ENCODE results near the gene AOAH.

AOAH gene

GRCh38 chr7:36667007-36667745 lies 57.1 kb downstream of the AOAH start:
- TF ChIP-seq FOXM1 (IDR thresholded peaks at IDR 0.05; ENCODE audit: borderline replicate concordance, low read depth) (no peak), ZBTB7A (IDR thresholded peaks at IDR 0.05; ENCODE audit: low read depth) (no peak), RAD21 (IDR thresholded peaks at IDR 0.05; ENCODE audit: low read depth) (no peak)

GRCh38 chr7:36663481-36663880 lies 60.8 kb downstream of the AOAH start:
- TF ChIP-seq TEAD4 (IDR thresholded peaks at IDR 0.05): no peak
- no peak for TF ChIP-seq REST (IDR thresholded peaks at IDR 0.05; ENCODE audit: low read depth)
- no peak for TF ChIP-seq RAD21 (IDR thresholded peaks at IDR 0.05; ENCODE audit: low read depth)
- TF ChIP-seq CREB1 (IDR thresholded peaks at IDR 0.05; ENCODE audit: low read depth): no peak
- no peak for TF ChIP-seq FOXM1 (IDR thresholded peaks at IDR 0.05; ENCODE audit: borderline replicate concordance, low read depth)
- no peak for TF ChIP-seq CEBPB (IDR thresholded peaks at IDR 0.05)
- TF ChIP-seq USF1 (IDR thresholded peaks at IDR 0.05): no peak
- TF ChIP-seq TCF12 (IDR thresholded peaks at IDR 0.05; ENCODE audit: low read depth): no peak
- no peak for TF ChIP-seq TAF1 (IDR thresholded peaks at IDR 0.05; ENCODE audit: low read depth)
- TF ChIP-seq YY1 (IDR thresholded peaks at IDR 0.05; ENCODE audit: low read depth): no peak
- no peak for TF ChIP-seq EP300 (IDR thresholded peaks at IDR 0.05; ENCODE audit: borderline replicate concordance)
- no peak for TF ChIP-seq MAX (IDR thresholded peaks at IDR 0.05)
- TF ChIP-seq EGR1 (IDR thresholded peaks at IDR 0.05): no peak
- TF ChIP-seq ZBTB7A (IDR thresholded peaks at IDR 0.05; ENCODE audit: low read depth): no peak
- no peak for TF ChIP-seq NFIC (IDR thresholded peaks at IDR 0.05)

- no peak for TF ChIP-seq USF1 (IDR thresholded peaks at IDR 0.05)
- TF ChIP-seq FOXM1 (IDR thresholded peaks at IDR 0.05; ENCODE audit: borderline replicate concordance, low read depth): no peak
- no peak for TF ChIP-seq CREB1 (IDR thresholded peaks at IDR 0.05; ENCODE audit: low read depth)
- TF ChIP-seq RAD21 (IDR thresholded peaks at IDR 0.05; ENCODE audit: low read depth): no peak
- no peak for TF ChIP-seq EGR1 (IDR thresholded peaks at IDR 0.05)
- TF ChIP-seq TCF12 (IDR thresholded peaks at IDR 0.05; ENCODE audit: low read depth): no peak
- TF ChIP-seq REST (IDR thresholded peaks at IDR 0.05; ENCODE audit: low read depth): no peak
- TF ChIP-seq YY1 (IDR thresholded peaks at IDR 0.05; ENCODE audit: low read depth): no peak
These were observed 63.0 kb downstream of the AOAH start for GRCh38 chr7:36661135-36661840.

- TF ChIP-seq YY1 (IDR thresholded peaks at IDR 0.05; ENCODE audit: low read depth): no peak
- no peak for TF ChIP-seq NFIC (IDR thresholded peaks at IDR 0.05)
- TF ChIP-seq REST (IDR thresholded peaks at IDR 0.05; ENCODE audit: low read depth): no peak
- no peak for TF ChIP-seq MAX (IDR thresholded peaks at IDR 0.05)
- TF ChIP-seq EP300 (IDR thresholded peaks at IDR 0.05; ENCODE audit: borderline replicate concordance): no peak
- TF ChIP-seq TCF12 (IDR thresholded peaks at IDR 0.05; ENCODE audit: low read depth): no peak
- no peak for TF ChIP-seq FOXM1 (IDR thresholded peaks at IDR 0.05; ENCODE audit: borderline replicate concordance, low read depth)
- no peak for TF ChIP-seq RAD21 (IDR thresholded peaks at IDR 0.05; ENCODE audit: low read depth)
- TF ChIP-seq TEAD4 (IDR thresholded peaks at IDR 0.05): no peak
- TF ChIP-seq USF1 (IDR thresholded peaks at IDR 0.05): no peak
- no peak for TF ChIP-seq ZBTB7A (IDR thresholded peaks at IDR 0.05; ENCODE audit: low read depth)
- no peak for TF ChIP-seq CEBPB (IDR thresholded peaks at IDR 0.05)
- TF ChIP-seq EGR1 (IDR thresholded peaks at IDR 0.05): no peak
- TF ChIP-seq CREB1 (IDR thresholded peaks at IDR 0.05; ENCODE audit: low read depth): no peak
- TF ChIP-seq TAF1 (IDR thresholded peaks at IDR 0.05; ENCODE audit: low read depth): no peak
These were observed 64.5 kb downstream of the AOAH start for GRCh38 chr7:36659638-36660341.

Measured in Ishikawa (cell line).